Uterus (tissue), 4 donors: ENCODE measurements around the gene KIF17. TPM values are rescaled to one million over a fixed set of nuclear protein-coding genes. Genes with fewer than 3 reads are reported as not detected.

Experiments
- total RNA-seq, 4 donors: library from RNA; depleted of rRNA in 3 of 4; stranded (reverse); fragments of >200 nt in 3 of 4; gene quantifications; one replicate each; pipeline versions ENCODE4 v1.1.0 to v1.2.4, GENCODE V29; 2014 to 2023
- donor health status: DM: yes; HTN: yes; CAD: no.

Gene KIF17
- total RNA-seq, 4 donors from 2014 or later: 0.77 to 6.3 (median 4.9) TPM; not detected in 1

Other genes starting within 250 kb of the KIF17 start
- 10 to 100 TPM; 12.6 to 37.3 (median 19.4) TPM for gene CAMK2N1, start 231.8 kb downstream of the KIF17 start, total RNA-seq
- 10 to 100 TPM; 14.1 to 35.9 (median 29.3) TPM for gene MUL1, start 209.9 kb downstream of the KIF17 start, total RNA-seq
- gene FAM43B, start 165.4 kb downstream of the KIF17 start, total RNA-seq: 1 to 10 TPM in 3 of 4 donors, not detected in 1; 1.5 to 2.3 (median 2.2) TPM
- 10 to 100 TPM in 1 of 4 donors, 1 to 10 TPM in 3; 2.3 to 12.2 (median 5.0) TPM for gene CDA, start 128.9 kb downstream of the KIF17 start, total RNA-seq
- gene PINK1, start 84.5 kb downstream of the KIF17 start, total RNA-seq: 10 to 100 TPM; 55.6 to 67.4 (median 62.8) TPM
- gene DDOST, start 56.6 kb downstream of the KIF17 start, total RNA-seq: 100 to 1,000 TPM; 101 to 236 (median 123) TPM
- gene SH2D5, start 14.7 kb upstream of the KIF17 start, total RNA-seq: under 1 TPM in 1 of 4 donors, not detected in 3; 0.55 TPM
- 100 to 1,000 TPM; 108 to 342 (median 206) TPM for gene HP1BP3, start 69.3 kb upstream of the KIF17 start, total RNA-seq